Retina (tissue), 1 donor: ENCODE data around the gene C16orf74.

Source experiments
- DNase-seq: peaks from one replicate; pipeline ENCODE4 v3.0.0-alpha.2; 2016

C16orf74 gene

GRCh38 chr16:85774136-85774535 lies 23.2 kb upstream of the C16orf74 start:
- no peak for DNase-seq

- no peak for DNase-seq
Measured at GRCh38 chr16:85773044-85773443, 22.1 kb upstream of the C16orf74 start.

- no peak for DNase-seq
Measured at GRCh38 chr16:85770741-85771140, 19.8 kb upstream of the C16orf74 start.

GRCh38 chr16:85768199-85768598 lies 17.3 kb upstream of the C16orf74 start:
- DNase-seq, result no peak

- no peak for DNase-seq
Measured at GRCh38 chr16:85767531-85767930, 16.6 kb upstream of the C16orf74 start.

- no peak for DNase-seq
Measured at GRCh38 chr16:85765767-85766166, 14.9 kb upstream of the C16orf74 start.

- DNase-seq, result no peak
Measured at GRCh38 chr16:85765211-85765610, 14.3 kb upstream of the C16orf74 start.

GRCh38 chr16:85763616-85764015 lies 12.7 kb upstream of the C16orf74 start:
- DNase-seq, result no peak

- DNase-seq, result no peak
Measured at GRCh38 chr16:85762970-85763369, 12.1 kb upstream of the C16orf74 start.

GRCh38 chr16:85761861-85762260 lies 11.0 kb upstream of the C16orf74 start:
- DNase-seq, result no peak

- no peak for DNase-seq
Measured at GRCh38 chr16:85759631-85760419, 8.9 kb upstream of the C16orf74 start.

- DNase-seq, result no peak
Measured at GRCh38 chr16:85759136-85759535, 8.2 kb upstream of the C16orf74 start.

- no peak for DNase-seq
Measured at GRCh38 chr16:85757341-85757822, 6.5 kb upstream of the C16orf74 start.

- DNase-seq, result no peak
Measured at GRCh38 chr16:85755929-85756768, 5.3 kb upstream of the C16orf74 start.

- no peak for DNase-seq
Measured at GRCh38 chr16:85754413-85754812, 3.5 kb upstream of the C16orf74 start.

GRCh38 chr16:85753976-85754375 lies 3.1 kb upstream of the C16orf74 start:
- DNase-seq, result no peak

GRCh38 chr16:85753559-85753958 lies 2.7 kb upstream of the C16orf74 start:
- DNase-seq, result no peak

GRCh38 chr16:85752511-85753420 lies 1.9 kb upstream of the C16orf74 start:
- DNase-seq, result peak; percentile 68

GRCh38 chr16:85751698-85752501 lies 1.0 kb upstream of the C16orf74 start:
- no peak for DNase-seq

GRCh38 chr16:85750146-85750826 lies 610 bp downstream of the C16orf74 start:
- peak; percentile 75 for DNase-seq

GRCh38 chr16:85749771-85750145 lies 1.1 kb downstream of the C16orf74 start:
- DNase-seq, result no peak
